ENCODE data around the gene SUGT1.

SUGT1 gene

DNA sequence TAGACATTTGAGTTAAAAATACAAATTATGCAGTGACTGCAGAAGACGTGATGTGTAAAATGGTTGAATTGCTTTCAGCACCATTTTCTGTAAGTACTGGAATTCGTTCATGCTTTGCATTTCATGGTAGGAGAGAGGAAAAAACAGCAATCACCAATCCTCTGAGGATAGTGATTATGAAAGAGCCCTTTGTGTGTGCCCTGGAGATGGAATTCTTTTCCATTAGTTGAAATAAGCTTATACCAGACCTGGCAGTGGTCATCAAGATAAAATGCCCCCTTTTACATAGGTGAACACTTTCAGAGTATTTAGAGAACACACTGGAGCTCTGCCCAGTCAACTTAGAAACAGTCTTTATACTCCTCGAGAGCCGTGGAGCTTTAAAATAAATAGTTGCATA, 85.3 kb downstream of the SUGT1 start:
- H3K4me3 ChIP-seq (replicated peaks; ENCODE audit: low read depth, low read length), result no peak overlapping the region
- H3K27me3 ChIP-seq (replicated peaks; ENCODE audit: control insufficient read depth, insufficient read depth, low read length), result no peaks in the 10 kb centered on the region; the same call in 1 of the 2 replicates
- no peak for DNase-seq (ENCODE audit: extremely low read depth, insufficient read length)
- TF ChIP-seq, protein P1, sequence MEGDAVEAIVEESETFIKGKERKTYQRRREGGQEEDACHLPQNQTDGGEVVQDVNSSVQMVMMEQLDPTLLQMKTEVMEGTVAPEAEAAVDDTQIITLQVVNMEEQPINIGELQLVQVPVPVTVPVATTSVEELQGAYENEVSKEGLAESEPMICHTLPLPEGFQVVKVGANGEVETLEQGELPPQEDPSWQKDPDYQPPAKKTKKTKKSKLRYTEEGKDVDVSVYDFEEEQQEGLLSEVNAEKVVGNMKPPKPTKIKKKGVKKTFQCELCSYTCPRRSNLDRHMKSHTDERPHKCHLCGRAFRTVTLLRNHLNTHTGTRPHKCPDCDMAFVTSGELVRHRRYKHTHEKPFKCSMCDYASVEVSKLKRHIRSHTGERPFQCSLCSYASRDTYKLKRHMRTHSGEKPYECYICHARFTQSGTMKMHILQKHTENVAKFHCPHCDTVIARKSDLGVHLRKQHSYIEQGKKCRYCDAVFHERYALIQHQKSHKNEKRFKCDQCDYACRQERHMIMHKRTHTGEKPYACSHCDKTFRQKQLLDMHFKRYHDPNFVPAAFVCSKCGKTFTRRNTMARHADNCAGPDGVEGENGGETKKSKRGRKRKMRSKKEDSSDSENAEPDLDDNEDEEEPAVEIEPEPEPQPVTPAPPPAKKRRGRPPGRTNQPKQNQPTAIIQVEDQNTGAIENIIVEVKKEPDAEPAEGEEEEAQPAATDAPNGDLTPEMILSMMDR (IDR thresholded peaks at IDR 0.05; ENCODE audit: insufficient read depth, low read length, poor library complexity, severe bottlenecking), result no peak
- H3K36me3 ChIP-seq (ENCODE audit: control insufficient read depth, insufficient read depth, low read length), result no peaks in the 10 kb centered on the region

DNA sequence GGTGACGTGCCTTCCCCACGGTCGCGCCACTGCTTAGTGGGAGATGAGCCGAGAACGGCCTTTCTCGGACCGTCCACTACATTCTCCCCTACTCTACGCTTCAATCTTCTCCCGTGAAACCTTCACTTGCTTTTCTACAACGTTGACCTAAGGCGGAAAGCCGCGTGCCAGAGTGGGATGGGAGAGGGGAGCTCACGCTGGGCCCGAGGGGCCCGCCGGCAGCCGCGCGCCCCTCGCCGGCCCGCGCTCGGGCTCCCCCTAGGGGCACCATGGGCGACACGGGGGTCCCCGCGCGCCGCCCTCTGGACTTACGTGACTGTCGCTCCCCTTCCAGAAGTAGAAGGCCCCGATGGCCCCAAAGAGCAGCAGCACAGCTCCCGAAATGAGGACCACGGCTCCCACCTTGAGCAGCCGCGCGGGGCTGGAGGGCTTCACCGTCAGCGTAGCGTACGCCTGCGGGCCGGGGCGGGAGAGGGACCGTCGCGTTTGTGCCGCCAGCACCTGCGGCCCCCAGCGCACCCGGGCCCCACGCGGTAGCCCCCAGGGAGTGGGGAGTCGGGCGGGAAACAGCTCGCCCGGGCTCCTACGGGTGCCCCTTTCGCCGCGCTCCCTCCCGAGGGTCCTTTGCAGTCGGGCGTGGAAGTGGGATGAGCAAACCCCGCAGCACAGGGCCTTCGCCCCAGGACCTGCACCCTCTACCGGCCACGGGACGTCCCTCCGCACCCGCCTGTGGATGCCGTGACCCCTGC, 86.3 kb downstream of the SUGT1 start:
- peak; percentile 43 for DNase-seq (ENCODE audit: extremely low read depth, insufficient read length)
- TF ChIP-seq, protein P1 (IDR thresholded peaks at IDR 0.05; ENCODE audit: insufficient read depth, low read length, poor library complexity, severe bottlenecking), result peak; percentile 44
- no peak overlapping the region for H3K4me3 ChIP-seq (replicated peaks; ENCODE audit: low read depth, low read length)

DNA sequence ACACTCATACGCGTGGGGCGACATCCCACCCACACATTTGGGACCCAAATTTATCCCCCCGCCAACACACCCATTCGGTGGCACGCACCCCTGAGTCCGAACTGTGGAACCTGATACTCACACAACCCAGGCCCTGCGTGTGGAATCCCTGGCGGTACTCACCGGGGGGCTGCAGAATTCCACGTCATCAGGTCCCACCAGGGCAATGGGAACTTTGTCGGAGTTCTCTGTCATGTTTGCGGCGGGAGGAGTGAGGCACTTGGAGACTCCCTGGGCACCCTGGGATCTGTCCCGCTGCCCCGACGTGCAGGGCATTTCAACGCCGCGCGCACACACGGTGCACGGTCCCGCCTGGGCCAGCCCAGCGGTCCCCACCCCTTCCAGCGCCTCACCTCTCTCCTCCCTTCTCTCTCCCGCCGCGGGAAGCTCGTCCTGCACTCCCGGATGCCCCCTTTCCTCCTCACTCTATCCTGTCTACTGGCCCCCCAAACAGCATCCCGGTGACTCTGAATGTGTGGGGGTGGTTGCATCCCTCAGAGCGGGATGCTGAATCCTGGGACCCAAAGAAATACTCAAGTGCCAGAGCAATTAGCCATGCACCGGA, 86.9 kb downstream of the SUGT1 start, which contains the start of gene CNMD:
Gene CNMD (minus strand): TSS at position 353 of the 604 bp plus-strand sequence. CDS start 119 bp downstream, at position 234.
- no peak within 1 kb of the TSS for H3K4me3 ChIP-seq (replicated peaks; ENCODE audit: low read depth, low read length)

More for the DNA sequence above, 86.3 kb downstream of the SUGT1 start:
- Histone ChIP-seq H3K36me3 (ENCODE audit: control insufficient read depth, insufficient read depth, low read length) (no peaks in the 10 kb centered on the region), H3K27me3 (replicated peaks; ENCODE audit: control insufficient read depth, insufficient read depth, low read length) (no peaks in the 10 kb centered on the region; the same call in 1 of the 2 replicates)

DNA sequence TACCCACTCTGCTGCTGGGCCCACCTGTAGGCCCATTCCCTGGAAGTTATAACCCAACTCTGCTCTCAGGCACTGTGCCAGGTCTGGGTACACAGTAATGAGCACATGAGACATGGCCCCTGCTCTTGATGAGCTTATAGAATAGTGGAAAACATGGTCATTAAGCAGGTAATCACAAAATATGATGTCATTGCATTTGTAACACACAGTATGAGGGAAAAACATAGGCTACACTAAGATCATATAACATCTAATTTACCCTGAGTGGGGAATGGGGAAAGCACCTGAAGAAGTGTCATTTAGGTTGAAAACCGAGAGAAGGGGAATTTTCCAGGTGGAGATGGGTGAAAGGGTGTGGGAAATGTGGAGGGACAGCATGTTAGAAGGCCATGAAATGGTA, 90.9 kb downstream of the SUGT1 start:
- Histone ChIP-seq H3K36me3 (ENCODE audit: control insufficient read depth, insufficient read depth, low read length) (no peaks in the 10 kb centered on the region), H3K27me3 (replicated peaks; ENCODE audit: control insufficient read depth, insufficient read depth, low read length) (no peaks in the 10 kb centered on the region; the same call in 1 of the 2 replicates), H3K4me3 (replicated peaks; ENCODE audit: low read depth, low read length) (no peak overlapping the region)
- no peak for DNase-seq (ENCODE audit: extremely low read depth, insufficient read length)
- TF ChIP-seq, protein P1 (IDR thresholded peaks at IDR 0.05; ENCODE audit: insufficient read depth, low read length, poor library complexity, severe bottlenecking), result no peak

More for the DNA sequence above, 86.9 kb downstream of the SUGT1 start, which contains the start of gene CNMD:
- Histone ChIP-seq H3K27me3 (replicated peaks; ENCODE audit: control insufficient read depth, insufficient read depth, low read length) (no peaks in the 10 kb centered on the region; the same call in 1 of the 2 replicates), H3K36me3 (ENCODE audit: control insufficient read depth, insufficient read depth, low read length) (no peaks in the 10 kb centered on the region)
- DNase-seq (ENCODE audit: extremely low read depth, insufficient read length), result no peak
- TF ChIP-seq, protein P1 (IDR thresholded peaks at IDR 0.05; ENCODE audit: insufficient read depth, low read length, poor library complexity, severe bottlenecking), result no peak

GRCh38 chr13:52743988-52744387, 91.4 kb downstream of the SUGT1 start:
- Histone ChIP-seq H3K27me3 (replicated peaks; ENCODE audit: control insufficient read depth, insufficient read depth, low read length) (no peaks in the 10 kb centered on the region; the same call in 1 of the 2 replicates), H3K4me3 (replicated peaks; ENCODE audit: low read depth, low read length) (no peak overlapping the region), H3K36me3 (ENCODE audit: control insufficient read depth, insufficient read depth, low read length) (no peaks in the 10 kb centered on the region)
- DNase-seq (ENCODE audit: extremely low read depth, insufficient read length), result no peak
- TF ChIP-seq, protein P1 (IDR thresholded peaks at IDR 0.05; ENCODE audit: insufficient read depth, low read length, poor library complexity, severe bottlenecking), result no peak
